Hematopoietic multipotent progenitor cell treated with erythropoietin and hydrocortisone succinate and interleukin-3 and kit ligand, for 17 days (in vitro differentiated cells): ENCODE results near the gene ELOVL6.
"Not testable (repeated sequence)": the region's sequence is repeated elsewhere in the genome, so short reads cannot be mapped to it uniquely, and the experiment has no call there.

Experiments used
- DNase-seq: peaks from one replicate; pipeline ENCODE4 v3.0.0-alpha.2; 2015; ENCODE audit warnings: low spot score

Gene ELOVL6

DNA sequence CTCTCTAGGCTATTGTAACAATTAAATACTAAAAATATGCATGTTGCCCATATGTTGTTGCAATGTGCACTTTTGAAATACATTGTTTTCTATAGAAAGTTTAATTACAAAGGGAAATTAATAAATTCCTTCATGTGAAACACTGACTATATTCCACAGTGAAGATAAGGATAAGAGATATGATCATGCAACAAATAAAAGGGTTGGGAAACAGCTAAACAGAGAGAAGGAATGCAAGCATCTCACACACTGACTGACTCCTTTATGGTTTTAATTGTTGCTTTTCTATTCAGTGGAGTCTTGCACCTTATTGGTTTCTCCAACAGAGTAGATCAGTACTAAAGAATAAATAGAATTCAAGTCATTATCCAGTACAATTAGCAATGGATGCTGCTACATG is 37.8 kb downstream of the ELOVL6 start:
- no peak for DNase-seq

DNA sequence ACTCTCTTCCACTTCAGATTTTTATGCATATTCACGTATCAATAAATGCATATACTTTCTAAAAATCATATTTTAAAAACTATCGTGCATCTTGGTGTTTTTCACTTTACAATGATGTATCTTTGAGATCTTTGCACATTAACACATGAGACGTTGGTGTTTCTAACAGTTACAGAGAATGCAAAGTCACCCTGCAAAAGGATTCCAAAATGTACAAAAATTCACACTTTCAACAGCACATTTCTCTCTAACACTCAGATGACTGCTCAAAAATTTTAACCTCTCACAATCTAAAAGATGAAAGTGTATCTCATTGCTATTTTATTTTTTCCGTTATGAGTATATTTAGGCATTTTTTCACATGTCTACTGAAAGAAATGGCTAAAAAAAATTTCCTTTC is 38.9 kb downstream of the ELOVL6 start:
- no peak for DNase-seq

DNA sequence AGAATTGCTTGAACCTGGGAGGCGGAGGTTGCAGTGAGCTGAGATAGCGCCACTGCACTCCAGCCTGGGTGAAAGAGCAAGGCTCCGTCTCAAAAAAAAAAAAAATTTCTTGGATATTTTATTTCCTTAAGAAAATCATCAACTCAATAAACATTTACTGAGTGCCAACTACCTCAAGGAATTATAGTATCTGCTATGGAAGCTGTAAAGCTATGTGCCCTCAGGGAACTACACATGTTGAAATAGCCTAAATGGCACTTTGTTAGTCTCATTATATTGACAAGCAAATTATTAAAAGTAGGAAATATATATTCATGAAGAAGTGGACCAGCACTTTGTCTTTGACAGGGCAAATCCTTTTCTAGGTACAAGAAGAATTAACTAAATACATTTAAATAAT is 40.8 kb downstream of the ELOVL6 start:
- no peak for DNase-seq

DNA sequence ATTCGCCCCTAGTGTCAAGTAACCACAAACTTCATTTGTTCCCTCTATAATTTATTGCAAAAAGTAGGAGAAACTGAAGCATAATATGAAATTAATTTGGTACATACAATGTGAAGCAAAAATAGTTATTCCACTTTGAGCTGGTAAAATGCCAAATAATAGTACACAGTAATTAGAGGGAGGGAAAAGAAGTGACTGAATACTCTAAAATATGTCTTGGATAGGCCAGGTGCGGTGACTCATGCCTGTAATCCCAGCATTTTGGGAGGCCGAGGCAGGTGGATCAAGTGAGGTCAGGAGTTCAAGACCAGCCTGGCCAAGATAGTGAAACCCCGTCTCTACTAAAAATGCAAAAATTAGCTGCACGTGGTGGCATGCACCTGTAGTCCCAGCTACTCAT is 41.2 kb downstream of the ELOVL6 start:
- not testable (repeated sequence) for DNase-seq

DNA sequence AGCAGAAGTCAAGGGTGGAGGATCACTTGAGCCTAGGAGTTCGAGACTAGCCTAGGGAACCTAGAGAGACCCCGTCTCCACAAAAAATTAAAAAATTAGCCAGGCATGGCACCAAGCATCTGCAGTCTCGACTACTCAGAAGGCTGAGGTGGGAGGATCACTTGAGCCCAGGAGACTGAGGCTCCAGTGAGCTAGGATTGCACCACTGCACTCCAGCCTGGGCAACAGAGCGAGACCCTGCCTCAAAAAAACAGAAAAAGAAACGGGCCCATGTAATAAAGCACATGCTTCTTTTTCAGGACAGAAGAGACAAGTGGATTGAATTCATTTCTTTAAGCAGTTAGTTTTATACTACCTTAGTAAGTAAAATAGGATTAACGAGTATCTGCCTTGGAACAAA is 42.0 kb downstream of the ELOVL6 start:
- no peak for DNase-seq

- no peak for DNase-seq
Observed at GRCh38 chr4:110155654-110156053, 42.8 kb downstream of the ELOVL6 start.

- DNase-seq: no peak
Observed at GRCh38 chr4:110154582-110154981, 43.8 kb downstream of the ELOVL6 start.

- DNase-seq: no peak
Observed at GRCh38 chr4:110152386-110152785, 46.0 kb downstream of the ELOVL6 start.

DNA sequence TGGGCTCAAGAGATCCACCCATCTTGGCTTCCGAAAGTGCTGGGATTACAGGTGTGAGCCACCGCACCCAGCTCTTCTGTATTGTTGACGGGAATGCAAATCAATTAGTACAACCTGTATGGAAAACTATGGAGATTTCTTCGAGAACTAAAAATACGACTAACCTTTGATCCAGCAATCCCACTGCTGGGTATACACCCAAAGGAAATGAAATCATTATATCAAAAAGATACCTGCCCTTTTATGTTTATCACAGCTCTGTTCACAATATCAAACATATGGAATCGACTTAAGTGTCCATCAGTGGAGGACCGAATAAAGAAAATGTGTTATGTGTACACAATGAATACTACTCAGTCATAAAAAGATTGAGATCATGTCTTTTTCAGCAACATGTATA is 49.3 kb downstream of the ELOVL6 start:
- DNase-seq: no peak

GRCh38 chr4:110142461-110142860 is 56.0 kb downstream of the ELOVL6 start:
- no peak for DNase-seq

- DNase-seq: no peak
Observed at GRCh38 chr4:110139815-110140214, 58.6 kb downstream of the ELOVL6 start.

- DNase-seq: no peak
Observed at GRCh38 chr4:110139111-110139510, 59.3 kb downstream of the ELOVL6 start.

- no peak for DNase-seq
Observed at GRCh38 chr4:110138551-110138950, 59.9 kb downstream of the ELOVL6 start.

DNA sequence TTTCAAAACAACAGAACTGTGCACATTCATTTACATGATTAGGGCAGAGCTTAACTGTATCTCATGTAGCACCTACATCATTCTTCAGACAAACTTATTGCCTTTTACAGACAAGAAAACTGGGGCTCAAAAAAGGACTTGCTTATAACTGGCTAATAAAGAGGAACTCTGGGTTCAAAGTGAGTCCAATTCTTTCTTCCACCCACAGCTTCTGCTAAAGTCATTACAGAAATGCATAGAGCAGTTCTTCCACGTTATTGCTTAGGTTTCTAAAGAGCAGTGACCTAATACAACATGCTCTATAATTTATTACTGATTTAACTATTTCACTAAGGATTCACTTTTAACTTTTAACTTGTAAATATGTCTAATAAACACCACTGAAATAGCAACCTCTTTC is 60.6 kb downstream of the ELOVL6 start:
- DNase-seq: no peak

- no peak for DNase-seq
Observed at GRCh38 chr4:110135523-110135922, 62.9 kb downstream of the ELOVL6 start.

- DNase-seq: no peak
Observed at GRCh38 chr4:110135076-110135475, 63.3 kb downstream of the ELOVL6 start.

- DNase-seq: no peak
Observed at GRCh38 chr4:110134269-110134869, 64.0 kb downstream of the ELOVL6 start.

DNA sequence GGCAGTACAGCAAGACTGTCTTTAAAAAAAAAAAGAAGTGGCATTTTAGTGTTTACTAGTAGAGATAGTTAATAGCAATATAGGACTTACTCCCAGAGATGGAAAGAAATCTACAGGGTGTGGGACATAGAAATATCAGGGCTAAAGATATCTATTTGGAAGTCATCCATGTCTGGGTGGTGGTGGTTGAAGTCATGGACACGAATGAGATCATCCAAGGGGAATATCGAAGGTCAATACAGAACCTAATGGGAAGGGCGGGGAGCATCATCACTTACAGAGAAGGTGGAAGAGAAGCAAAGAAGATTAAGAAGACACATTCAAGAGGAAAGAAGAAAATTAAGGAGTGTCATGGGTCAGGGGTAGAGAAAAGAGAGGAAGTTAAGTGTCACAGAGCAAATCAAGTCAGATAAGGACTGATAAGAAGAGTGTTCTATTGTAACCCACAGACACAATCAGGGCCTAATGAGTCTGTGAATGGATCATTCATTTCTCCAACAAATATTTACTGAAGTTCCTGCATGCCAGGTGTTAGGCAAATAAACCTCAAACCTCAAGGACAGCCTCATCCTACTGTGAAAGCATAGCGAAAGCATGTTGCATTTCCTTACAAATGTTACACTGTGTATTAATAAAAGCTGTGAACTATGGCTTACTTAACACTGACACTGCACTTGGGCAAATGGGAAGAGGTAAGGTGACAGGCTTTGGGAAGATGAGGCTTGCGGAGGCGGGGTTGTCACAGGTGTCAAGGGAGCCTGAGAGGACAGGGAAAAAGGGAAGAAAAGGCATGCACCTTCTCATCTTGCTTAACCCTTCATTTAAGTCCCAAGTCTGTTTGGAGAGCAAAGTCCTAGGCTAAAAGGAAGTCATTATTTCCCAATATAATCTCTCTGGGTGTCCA is 65.3 kb downstream of the ELOVL6 start:
- no peak for DNase-seq

DNA sequence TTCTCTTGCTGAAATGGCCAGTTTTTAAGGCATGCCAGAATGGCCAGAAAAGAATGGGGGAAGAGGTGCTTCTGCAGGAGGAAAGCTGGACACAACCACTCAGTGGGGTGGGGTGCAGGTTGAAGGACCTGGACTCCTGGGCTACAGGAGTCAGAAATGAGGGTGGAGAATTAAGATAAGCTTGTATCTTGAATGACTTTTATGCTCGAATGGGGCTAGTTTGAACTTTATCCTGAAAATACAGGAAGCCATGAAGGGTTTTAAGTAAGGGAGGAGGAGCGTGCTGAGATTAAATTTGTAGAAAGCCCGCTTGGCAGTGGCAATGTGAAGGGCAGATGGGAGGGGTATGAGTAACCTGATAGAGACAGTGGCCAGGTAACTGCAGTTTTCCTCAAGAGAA is 66.5 kb downstream of the ELOVL6 start:
- no peak for DNase-seq

GRCh38 chr4:110130576-110131358 is 67.6 kb downstream of the ELOVL6 start:
- DNase-seq: no peak

DNA sequence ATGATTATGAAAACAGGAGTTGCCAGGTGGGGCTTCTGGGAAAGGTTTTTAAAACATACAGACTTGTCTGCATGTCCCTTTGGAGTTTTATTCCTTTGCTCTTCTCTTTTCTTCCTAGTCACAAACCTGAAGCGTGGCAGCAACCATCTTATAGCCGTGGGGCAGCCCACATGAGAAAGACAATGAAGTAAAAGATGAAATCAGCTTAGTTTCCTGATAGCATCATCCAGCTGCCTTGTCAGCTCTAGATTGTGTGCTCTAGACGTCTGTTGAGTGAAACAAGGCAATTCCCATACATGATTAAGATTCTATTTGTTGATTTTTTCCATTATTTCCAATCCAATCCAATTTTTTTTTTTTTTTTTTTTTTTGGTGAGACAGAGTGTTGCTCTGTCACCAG is 68.9 kb downstream of the ELOVL6 start:
- DNase-seq: no peak

GRCh38 chr4:110128472-110128919 is 69.9 kb downstream of the ELOVL6 start:
- DNase-seq: no peak

DNA sequence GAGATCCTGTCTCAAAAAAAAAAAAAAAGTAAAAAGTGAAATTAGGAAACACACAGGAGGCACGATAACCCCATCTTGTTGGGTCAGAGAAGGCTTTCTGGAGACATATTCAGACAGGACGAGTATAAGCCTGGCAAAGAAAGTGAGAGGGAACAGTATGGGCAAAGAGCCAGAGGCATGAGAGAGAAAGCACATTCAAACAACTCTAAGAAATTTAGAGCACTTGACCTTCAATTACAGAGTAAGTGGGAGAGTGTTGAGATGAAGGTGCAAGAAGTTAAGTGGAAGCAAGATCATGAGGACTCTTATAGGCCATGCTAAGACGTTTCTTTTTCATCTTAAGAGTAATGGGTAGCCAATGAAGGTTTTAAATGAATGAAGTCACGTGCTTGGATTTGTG is 70.4 kb downstream of the ELOVL6 start:
- DNase-seq: no peak
